ENCODE results near the gene GZMM.

GZMM gene

GRCh38 chr19:543910-544608 lies at the start of gene GZMM:
Gene GZMM (plus strand): TSS chr19:544053. CDS start chr19:544072, 19 bp downstream.
- DNase-seq (ENCODE audit: low read depth), result peak; percentile 77

DNA sequence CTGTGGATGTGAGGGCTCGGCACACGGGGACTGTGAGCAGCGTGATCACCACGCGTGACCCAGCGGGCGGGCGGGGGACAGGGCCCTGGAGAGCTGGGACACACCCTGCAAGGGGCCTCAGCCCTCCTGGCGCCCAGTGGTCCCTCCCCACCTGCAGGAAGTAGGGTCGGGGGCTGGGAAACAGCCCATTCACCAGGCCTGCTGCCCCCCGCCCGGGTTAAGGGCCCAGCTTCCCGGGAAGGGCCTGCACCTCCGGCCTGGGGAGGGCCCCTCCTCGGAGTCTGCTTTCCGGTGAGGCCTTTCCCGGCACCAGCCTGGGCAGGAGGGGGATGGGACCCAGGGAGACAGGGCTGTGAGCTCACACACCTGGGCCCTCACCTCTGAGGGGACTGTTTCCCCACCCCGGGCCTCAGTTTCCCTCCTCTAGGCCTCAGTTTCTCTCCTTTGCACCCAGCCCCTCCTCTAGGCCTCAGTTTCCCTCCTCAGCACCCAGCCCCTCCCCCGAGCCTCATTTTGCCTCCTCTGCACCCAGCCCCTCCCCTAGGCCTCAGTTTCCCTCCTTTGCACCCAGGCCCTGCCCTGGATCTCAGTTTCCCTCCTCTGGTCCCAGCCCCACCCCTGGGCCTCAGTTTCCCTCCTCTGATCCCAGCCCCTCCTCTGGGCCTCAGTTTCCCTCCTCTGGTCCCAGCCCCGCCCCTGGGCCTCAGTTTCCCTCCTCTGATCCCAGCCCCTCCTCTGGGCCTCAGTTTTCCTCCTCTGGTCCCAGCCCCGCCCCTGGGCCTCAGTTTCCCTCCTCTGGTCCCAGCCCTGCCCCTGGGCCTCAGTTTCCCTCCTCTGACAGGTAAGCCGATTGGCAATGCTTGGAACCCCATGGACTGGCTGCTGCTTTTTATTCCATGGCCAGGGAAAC lies 49.4 kb upstream of the GZMM start:
- no peak for DNase-seq (ENCODE audit: low read depth)

GRCh38 chr19:495081-495401 lies 48.8 kb upstream of the GZMM start:
- no peak for DNase-seq (ENCODE audit: low read depth)

- no peak for DNase-seq (ENCODE audit: low read depth)
These were observed 48.3 kb upstream of the GZMM start for GRCh38 chr19:495402-496111.

GRCh38 chr19:496112-496665 lies 47.7 kb upstream of the GZMM start, which contains the start of gene MADCAM1:
Gene MADCAM1 (plus strand): TSS chr19:496486. CDS start chr19:496500, 14 bp downstream.
- DNase-seq (ENCODE audit: low read depth), result no peak

DNA sequence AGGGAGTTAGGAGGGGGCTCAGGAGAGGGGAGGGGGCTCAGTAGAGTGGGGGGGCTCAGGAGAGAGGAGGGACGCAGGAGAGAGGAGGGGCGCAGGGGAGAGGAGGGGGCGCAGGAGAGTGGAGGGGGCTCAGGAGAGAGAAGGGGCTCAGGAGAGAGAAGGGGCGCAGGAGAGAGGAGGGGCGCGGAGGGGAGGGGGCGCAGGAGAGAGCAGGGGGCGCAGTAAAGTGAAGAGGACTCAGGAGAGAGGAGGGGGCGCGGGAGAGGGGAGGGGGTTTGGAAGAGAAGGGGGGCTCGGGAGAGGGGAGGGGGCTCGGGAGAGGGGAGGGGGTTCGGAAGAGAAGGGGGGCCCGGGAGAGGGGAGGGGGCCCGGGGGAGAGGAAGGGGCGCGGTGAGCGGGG lies 46.9 kb upstream of the GZMM start:
- DNase-seq (ENCODE audit: low read depth), result no peak

- no peak for DNase-seq (ENCODE audit: low read depth)
These were observed 46.4 kb upstream of the GZMM start for GRCh38 chr19:497491-497868.

GRCh38 chr19:497869-498510 lies 45.9 kb upstream of the GZMM start:
- no peak for DNase-seq (ENCODE audit: low read depth)

- no peak for DNase-seq (ENCODE audit: low read depth)
These were observed 45.4 kb upstream of the GZMM start for GRCh38 chr19:498511-498891.

DNA sequence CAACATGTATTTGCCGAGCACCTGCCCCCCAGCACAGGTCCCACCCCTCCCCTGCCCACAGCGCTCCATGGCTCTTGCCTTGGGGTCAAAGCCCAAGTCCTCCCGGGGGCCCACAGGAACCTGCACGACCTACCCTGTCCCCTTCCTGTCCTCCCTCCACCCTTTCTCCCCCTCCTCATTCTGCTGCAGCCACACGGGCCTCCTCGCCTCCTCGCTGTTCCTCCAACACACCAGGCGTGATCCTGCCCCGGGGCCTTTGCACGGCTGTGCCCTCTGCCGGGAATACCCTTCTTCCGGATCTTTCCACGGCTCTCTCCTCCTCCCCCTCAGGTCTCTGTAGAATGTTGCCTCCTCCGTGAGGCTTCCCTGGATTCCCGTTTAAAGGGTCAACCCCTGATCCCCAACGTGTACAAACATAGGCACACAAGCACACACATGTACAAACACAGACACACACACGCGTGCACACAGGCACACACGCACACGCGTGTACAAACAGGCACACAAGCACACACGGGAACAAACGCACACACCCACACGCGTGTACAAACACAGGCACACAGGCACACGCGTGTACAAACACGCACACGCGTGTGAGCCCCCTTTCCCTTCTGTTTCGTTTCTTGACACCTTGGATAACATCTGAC lies 44.8 kb upstream of the GZMM start:
- no peak for DNase-seq (ENCODE audit: low read depth)

DNA sequence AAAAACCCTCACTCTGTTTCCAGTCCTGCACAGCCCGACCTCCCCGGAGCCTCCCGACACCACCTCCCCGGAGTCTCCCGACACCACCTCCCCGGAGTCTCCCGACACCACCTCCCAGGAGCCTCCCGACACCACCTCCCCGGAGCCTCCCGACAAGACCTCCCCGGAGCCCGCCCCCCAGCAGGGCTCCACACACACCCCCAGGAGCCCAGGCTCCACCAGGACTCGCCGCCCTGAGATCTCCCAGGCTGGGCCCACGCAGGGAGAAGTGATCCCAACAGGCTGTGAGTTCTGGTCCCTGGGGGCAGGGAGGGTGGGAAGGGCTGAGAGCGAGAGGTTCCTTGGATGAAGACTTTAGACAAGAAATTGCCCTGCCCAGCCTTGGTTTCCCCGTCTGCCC lies 42.2 kb upstream of the GZMM start:
- no peak for DNase-seq (ENCODE audit: low read depth)

- DNase-seq (ENCODE audit: low read depth), result no peak
These were observed 39.2 kb upstream of the GZMM start for GRCh38 chr19:504616-505015.

DNA sequence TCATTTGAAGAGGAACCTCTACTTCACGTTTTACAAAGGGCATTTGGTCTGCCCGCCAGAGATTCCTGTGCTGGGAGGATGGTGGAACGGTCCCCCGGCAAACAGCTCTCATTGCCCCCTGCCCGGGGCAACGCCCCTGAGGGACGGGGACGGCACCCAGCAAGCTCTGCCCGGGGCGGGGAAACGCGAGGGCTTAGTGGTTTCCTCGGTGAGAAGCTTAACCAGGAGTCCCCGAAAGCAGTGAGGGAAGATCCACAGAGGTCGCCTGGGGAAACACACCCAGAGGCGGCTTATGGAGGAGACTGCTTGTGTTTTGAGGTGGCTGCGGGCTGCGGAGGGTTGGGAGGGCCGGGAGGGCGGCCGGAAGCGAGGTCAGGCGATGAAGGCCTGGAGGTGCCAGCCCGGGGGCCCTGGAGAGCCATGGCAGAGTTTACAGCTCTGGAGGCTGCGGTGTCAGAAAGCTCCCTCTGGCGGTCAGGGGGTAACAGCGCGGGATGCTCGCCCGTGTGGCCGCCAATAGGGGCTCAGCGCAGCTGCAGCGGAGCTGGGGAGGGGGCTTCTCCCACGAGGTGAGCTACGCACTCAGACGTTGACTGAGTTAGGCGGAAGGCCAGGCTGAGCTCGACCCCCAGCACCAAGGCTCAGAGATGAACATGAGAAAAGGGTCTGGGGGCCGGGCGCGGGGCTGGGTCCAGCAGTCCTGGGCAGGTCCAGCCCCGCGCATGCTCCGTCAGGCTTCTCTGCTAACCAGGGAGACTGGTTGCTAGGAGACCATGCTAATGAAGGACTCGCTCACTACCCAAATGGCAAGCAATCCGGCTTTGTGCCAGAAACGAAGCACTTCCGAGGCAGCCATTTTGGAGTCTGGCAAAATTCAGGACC lies 37.2 kb upstream of the GZMM start:
- peak; percentile 87 for DNase-seq (ENCODE audit: low read depth)

DNA sequence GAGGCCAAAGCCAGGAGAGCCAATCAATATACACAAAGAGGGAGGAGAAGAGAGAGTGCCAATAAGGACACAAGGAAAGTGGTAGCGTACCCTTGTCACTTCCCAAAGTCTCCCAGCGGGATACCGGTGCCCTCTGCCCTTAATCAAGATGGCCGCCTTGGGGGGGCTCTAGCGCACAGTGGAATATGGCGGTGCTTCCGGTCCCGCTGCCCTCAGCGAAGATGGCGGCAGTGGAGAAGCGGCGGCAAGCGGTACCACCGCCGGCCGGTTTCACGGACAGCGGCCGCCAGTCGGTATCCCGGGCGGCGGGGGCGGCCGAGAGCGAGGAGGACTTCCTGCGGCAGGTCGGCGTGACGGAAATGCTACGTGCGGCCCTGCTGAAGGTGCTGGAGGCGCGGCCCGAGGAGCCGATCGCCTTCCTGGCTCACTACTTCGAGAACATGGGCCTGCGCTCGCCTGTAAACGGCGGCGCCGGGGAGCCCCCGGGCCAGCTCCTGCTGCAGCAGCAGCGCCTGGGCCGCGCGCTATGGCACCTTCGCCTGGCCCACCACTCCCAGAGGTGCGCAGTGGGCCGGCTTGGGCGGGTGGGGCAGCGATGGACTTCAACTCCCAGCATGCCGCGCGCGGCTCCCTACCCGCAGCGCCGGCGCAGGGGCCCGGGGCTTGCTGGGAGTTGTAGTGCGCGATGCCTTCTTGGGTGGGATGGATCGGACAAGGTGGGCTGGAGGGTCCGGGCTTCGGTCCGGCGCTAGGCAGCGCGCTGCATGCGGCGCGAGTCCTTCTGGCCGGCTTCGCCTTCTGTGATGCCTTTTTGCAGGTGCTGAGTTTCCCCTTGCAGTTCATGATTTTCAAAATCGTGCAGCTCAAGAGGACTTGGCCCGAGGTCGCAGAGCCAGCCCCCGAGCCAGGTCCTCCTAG lies 36.3 kb upstream of the GZMM start, which contains the start of gene TPGS1:
TSS of gene TPGS1 (plus strand) at position 212 of the 918 bp plus-strand sequence. CDS start at position 222, 10 bp downstream.
- DNase-seq (ENCODE audit: low read depth), result peak; percentile 77

GRCh38 chr19:508204-509150 lies 35.4 kb upstream of the GZMM start:
- no peak for DNase-seq (ENCODE audit: low read depth)

DNA sequence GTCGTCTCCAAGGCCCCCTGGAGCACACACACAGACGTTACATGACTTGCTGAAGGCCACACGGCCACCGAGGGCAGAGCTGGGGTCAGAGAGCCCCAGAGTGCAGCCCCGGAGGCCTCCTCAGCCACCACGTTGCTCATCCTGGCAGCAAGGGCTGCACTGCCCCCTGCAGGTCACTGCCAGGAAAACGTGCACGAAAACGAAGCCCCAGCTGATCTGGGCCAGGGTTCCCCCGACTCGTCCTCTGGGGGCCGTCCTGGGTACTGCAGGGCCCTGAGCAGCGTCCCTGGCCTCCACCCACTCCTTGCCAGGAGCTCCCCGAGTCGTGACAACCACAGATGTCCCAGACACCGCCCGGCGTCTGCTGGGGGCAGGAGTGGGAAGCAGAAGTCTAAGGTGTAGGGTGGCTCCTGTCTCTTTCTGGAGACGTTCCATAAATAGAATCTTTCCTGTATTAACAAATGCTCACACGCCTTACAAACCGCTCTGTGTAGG lies 33.2 kb upstream of the GZMM start:
- DNase-seq (ENCODE audit: low read depth), result peak; percentile 80

DNA sequence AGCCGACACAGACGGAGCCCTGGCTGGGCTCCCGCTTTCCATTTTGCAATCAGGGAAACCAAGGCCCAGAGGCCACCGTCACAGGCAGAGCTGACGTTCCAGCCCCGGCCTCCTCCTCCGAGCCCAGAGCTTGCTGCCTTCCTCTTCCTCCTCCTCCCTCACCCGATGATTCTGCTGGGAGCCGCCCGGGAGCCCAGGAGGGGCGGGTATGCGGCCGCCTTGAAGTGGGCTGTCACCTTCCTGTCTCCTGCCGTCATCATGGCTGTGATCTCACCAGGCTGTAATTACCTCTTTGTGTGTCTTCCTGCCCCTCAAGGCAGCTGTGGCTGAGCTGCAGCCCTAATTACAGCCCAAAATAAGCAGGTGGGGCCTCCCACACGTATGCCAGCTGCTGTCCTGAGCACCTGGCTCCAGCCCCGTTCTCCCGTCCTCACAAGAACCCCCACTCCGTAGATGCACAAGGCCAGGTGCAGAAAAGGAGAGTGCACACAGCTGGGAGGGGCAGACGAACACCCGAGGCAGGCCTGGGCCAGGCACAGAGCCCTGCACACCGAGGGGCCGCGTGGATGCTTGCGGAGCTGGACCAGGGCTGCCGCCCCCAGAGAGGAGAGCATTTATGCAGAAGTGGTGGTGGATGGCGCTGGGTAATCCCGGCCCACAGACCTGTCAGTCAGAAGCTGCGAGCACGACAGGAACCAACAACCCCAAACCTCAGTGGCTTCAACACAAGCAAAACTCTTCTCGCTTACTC lies 32.6 kb upstream of the GZMM start:
- DNase-seq (ENCODE audit: low read depth), result peak; percentile 68

All from stimulated activated CD8-positive, alpha-beta memory T cell treated with anti-CD3 and anti-CD28 coated beads, Interleukin-12 subunit alpha, Interleukin-12 subunit beta, amount 100 ng/mL, for 4 hours (primary cell).